ENCODE measurements around the gene GPR32. TPM values are rescaled to one million over a fixed set of nuclear protein-coding genes. Genes with fewer than 3 reads are reported as not detected.
A peak's percentile ranks its signal among the peaks of the same experiment; 100 is the strongest.
"Not testable (repeated sequence)": the region's sequence is repeated elsewhere in the genome, so short reads cannot be mapped to it uniquely, and the experiment has no call there.

GPR32 gene, protein sequence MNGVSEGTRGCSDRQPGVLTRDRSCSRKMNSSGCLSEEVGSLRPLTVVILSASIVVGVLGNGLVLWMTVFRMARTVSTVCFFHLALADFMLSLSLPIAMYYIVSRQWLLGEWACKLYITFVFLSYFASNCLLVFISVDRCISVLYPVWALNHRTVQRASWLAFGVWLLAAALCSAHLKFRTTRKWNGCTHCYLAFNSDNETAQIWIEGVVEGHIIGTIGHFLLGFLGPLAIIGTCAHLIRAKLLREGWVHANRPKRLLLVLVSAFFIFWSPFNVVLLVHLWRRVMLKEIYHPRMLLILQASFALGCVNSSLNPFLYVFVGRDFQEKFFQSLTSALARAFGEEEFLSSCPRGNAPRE
- total RNA-seq = not detected in 2 replicates

DNA sequence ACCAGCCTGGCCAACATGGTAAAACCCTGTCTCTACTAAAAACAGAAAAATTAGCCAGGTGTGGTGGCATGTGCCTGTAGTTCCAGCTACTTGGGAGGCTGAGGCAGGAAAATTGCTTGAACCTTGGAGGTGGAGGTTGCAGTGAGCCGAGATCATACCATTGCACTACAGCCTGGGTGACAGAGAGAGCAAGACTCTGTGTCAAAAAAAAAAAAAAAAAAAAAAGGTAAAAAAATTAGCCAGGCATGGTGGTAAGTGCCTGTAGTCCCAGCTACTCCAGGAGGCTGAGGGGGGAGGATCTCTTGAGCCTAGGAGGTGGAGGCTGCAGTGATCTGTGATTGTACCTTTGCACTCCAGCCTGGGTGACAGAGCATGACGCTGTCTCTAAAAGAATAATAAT, at the start of gene GPR32:
TSS of gene GPR32 (plus strand) at position 301 of the 400 bp plus-strand sequence. CDS start 137 bp downstream, outside the sequence.
- H4K20me1 ChIP-seq (ENCODE audit: insufficient read depth, low read length); H2AFZ ChIP-seq (ENCODE audit: low read length); H3K4me1 ChIP-seq (ENCODE audit: insufficient read depth, low read length); H3K27ac ChIP-seq (ENCODE audit: low read depth, low read length); DNase-seq (ENCODE audit: insufficient read length, low spot score, missing footprints); H3K79me2 ChIP-seq (ENCODE audit: insufficient read depth, low read length); H3K4me3 ChIP-seq (ENCODE audit: insufficient read depth, low read length); H3K27me3 ChIP-seq (ENCODE audit: insufficient read depth, low read length); H3K9me3 ChIP-seq (ENCODE audit: low read depth, low read length); H3K36me3 ChIP-seq (ENCODE audit: insufficient read depth, low read length); H3K4me2 ChIP-seq (ENCODE audit: insufficient read depth, low read length): not testable (repeated sequence)

DNA sequence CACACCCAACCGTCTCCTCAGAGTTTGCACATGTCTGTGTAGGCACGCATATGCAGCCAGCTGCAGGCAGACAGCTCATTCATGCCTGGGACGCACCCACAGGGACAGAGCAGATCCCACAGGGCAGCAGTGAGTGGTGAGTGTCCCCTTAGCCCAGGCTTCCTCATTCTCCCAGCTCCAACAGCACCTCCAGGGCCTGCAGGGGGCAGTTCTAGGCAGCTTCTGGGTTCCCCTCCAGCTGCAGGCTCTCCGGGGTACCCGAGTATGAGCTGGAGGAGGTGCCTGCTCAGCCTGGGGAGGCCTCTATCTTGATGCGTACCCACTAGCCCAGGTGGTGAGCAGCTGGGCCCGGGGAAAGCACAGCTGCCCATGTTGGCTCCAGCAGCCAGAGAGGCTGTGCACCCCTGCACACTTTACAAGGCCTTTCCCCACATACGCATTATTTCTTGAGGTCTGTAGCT, 49.3 kb upstream of the GPR32 start:
- TF ChIP-seq, protein P1, sequence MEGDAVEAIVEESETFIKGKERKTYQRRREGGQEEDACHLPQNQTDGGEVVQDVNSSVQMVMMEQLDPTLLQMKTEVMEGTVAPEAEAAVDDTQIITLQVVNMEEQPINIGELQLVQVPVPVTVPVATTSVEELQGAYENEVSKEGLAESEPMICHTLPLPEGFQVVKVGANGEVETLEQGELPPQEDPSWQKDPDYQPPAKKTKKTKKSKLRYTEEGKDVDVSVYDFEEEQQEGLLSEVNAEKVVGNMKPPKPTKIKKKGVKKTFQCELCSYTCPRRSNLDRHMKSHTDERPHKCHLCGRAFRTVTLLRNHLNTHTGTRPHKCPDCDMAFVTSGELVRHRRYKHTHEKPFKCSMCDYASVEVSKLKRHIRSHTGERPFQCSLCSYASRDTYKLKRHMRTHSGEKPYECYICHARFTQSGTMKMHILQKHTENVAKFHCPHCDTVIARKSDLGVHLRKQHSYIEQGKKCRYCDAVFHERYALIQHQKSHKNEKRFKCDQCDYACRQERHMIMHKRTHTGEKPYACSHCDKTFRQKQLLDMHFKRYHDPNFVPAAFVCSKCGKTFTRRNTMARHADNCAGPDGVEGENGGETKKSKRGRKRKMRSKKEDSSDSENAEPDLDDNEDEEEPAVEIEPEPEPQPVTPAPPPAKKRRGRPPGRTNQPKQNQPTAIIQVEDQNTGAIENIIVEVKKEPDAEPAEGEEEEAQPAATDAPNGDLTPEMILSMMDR (IDR thresholded peaks at IDR 0.05; ENCODE audit: extremely low read depth, low read depth, low read length) = peak; percentile 28
- H3K4me3 ChIP-seq (ENCODE audit: insufficient read depth, low read length) = no peak overlapping the region
- H3K36me3 ChIP-seq (ENCODE audit: insufficient read depth, low read length) = peaks cover 3% of the 10 kb centered on the region
- no peaks in the 10 kb centered on the region for H3K9me3 ChIP-seq (ENCODE audit: low read depth, low read length)
- no peak overlapping the region for H2AFZ ChIP-seq (ENCODE audit: low read length)
- H4K20me1 ChIP-seq (ENCODE audit: insufficient read depth, low read length) = peaks cover 11% of the 10 kb centered on the region
- no peaks in the 10 kb centered on the region for H3K27me3 ChIP-seq (ENCODE audit: insufficient read depth, low read length)
- DNase-seq (ENCODE audit: insufficient read length, low spot score, missing footprints) = peak; percentile 95
- no peak overlapping the region for H3K27ac ChIP-seq (ENCODE audit: low read depth, low read length)
- peaks cover 19% of the 10 kb centered on the region for H3K79me2 ChIP-seq (ENCODE audit: insufficient read depth, low read length)
- peaks cover 34% of the 10 kb centered on the region for H3K4me1 ChIP-seq (ENCODE audit: insufficient read depth, low read length)
- no peak overlapping the region for H3K4me2 ChIP-seq (ENCODE audit: insufficient read depth, low read length)

DNA sequence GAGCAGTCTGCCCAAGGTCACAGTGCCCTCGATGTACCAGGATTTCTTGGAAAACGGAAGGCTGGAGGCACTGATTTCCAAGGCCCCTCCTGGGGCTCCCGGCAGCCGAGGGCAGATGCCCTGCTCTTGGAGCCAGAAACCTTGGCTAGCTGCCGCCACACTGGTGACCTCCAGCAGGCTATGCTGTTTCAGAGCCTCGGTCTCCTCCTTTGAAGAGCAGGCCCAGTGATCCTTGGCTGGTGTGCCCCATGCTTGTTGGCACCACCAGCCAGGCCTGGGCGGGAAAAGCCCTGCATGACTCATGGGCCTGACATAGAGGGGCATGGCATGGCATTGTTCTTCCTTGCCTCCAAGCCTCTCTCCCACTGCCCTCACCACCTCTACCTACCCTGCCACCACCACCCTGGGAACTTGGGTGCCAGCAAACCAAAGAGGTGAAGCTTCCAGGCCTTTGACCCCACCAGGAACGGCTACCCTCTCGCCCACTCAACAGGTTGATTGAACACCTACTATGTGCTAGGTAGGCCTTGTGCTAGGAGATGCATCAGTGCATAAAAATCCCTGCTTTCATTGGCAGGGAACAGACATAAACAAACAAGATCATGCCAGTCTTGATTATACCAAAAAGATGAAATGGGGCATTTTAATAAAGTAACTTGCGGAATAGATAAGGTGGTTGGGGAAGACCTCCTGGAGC, 48.7 kb upstream of the GPR32 start:
- peak overlapping the region; percentile 28 for H3K4me2 ChIP-seq (ENCODE audit: insufficient read depth, low read length)
- no peak overlapping the region for H3K4me3 ChIP-seq (ENCODE audit: insufficient read depth, low read length)
- peak; percentile 79 for DNase-seq (ENCODE audit: insufficient read length, low spot score, missing footprints)
- peaks cover 22% of the 10 kb centered on the region for H3K79me2 ChIP-seq (ENCODE audit: insufficient read depth, low read length)
- H3K27me3 ChIP-seq (ENCODE audit: insufficient read depth, low read length) = no peaks in the 10 kb centered on the region
- H3K36me3 ChIP-seq (ENCODE audit: insufficient read depth, low read length) = peaks cover 9% of the 10 kb centered on the region
- peaks cover 16% of the 10 kb centered on the region for H4K20me1 ChIP-seq (ENCODE audit: insufficient read depth, low read length)
- H2AFZ ChIP-seq (ENCODE audit: low read length) = no peak overlapping the region
- peaks cover 36% of the 10 kb centered on the region for H3K4me1 ChIP-seq (ENCODE audit: insufficient read depth, low read length)
- no peak overlapping the region for H3K27ac ChIP-seq (ENCODE audit: low read depth, low read length)
- TF ChIP-seq, protein P1 (IDR thresholded peaks at IDR 0.05; ENCODE audit: extremely low read depth, low read depth, low read length) = no peak
- no peaks in the 10 kb centered on the region for H3K9me3 ChIP-seq (ENCODE audit: low read depth, low read length)

DNA sequence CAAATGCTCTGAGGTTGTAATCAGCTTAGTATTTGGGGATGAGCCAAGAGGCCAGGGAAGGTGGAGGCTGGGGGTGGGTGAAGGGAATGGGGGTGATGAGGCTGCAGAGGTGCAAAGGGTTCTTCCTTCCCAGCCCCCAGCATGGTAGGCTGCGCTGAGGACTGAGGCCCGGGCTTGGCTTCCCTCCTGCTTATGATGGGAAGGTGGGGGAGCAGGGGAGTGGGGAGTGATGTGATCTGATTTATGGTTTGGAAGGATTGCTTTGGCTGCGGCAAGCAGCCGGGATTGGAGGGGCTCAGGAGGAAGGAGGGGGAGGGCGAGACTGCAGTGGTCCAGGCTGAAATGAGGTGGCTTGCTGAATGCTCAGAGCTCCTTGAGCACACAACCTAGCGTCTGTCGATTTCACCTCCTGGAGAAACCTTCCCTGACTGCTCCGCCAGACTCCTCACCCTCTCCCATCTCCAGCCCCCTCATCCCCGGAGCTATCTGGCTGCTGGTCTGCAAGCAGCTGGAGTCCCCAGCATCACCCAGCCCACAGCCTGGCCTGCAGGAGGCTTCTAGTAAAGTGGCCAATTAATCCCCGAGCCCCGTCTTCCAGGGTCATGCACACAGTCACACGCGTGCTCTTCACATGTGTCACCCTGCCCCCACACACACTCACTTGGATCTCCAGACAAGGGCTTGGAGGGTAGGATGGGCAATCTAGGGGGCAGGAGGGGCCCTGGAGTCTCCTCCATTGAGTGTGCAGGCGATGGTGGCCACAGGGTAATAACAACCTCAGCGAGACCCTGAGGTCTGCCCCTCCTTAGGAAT, 47.9 kb upstream of the GPR32 start:
- Histone ChIP-seq H3K79me2 (ENCODE audit: insufficient read depth, low read length) (peaks cover 25% of the 10 kb centered on the region), H3K4me1 (ENCODE audit: insufficient read depth, low read length) (peaks cover 36% of the 10 kb centered on the region), H3K4me2 (ENCODE audit: insufficient read depth, low read length) (peak overlapping the region; percentile 98), H2AFZ (ENCODE audit: low read length) (peak overlapping the region; percentile 94), H3K4me3 (ENCODE audit: insufficient read depth, low read length) (peak overlapping the region; percentile 85), H4K20me1 (ENCODE audit: insufficient read depth, low read length) (peaks cover 19% of the 10 kb centered on the region), H3K9me3 (ENCODE audit: low read depth, low read length) (no peaks in the 10 kb centered on the region), H3K27ac (ENCODE audit: low read depth, low read length) (peak overlapping the region; percentile 65), H3K36me3 (ENCODE audit: insufficient read depth, low read length) (peaks cover 12% of the 10 kb centered on the region), H3K27me3 (ENCODE audit: insufficient read depth, low read length) (no peaks in the 10 kb centered on the region)
- peak; percentile 85 for DNase-seq (ENCODE audit: insufficient read length, low spot score, missing footprints)
- TF ChIP-seq, protein P1 (IDR thresholded peaks at IDR 0.05; ENCODE audit: extremely low read depth, low read depth, low read length) = no peak
